ENCODE results near the gene UQCRH. TPM values are rescaled to one million over a fixed set of nuclear protein-coding genes. Genes with fewer than 3 reads are reported as not detected.

Gene UQCRH
- total and polyA plus RNA-seq, 2 of the 13 experiments (the other 11 are each of a cell fraction or from before 2014, with no cell fraction given), result 548 to 556 TPM

DNA sequence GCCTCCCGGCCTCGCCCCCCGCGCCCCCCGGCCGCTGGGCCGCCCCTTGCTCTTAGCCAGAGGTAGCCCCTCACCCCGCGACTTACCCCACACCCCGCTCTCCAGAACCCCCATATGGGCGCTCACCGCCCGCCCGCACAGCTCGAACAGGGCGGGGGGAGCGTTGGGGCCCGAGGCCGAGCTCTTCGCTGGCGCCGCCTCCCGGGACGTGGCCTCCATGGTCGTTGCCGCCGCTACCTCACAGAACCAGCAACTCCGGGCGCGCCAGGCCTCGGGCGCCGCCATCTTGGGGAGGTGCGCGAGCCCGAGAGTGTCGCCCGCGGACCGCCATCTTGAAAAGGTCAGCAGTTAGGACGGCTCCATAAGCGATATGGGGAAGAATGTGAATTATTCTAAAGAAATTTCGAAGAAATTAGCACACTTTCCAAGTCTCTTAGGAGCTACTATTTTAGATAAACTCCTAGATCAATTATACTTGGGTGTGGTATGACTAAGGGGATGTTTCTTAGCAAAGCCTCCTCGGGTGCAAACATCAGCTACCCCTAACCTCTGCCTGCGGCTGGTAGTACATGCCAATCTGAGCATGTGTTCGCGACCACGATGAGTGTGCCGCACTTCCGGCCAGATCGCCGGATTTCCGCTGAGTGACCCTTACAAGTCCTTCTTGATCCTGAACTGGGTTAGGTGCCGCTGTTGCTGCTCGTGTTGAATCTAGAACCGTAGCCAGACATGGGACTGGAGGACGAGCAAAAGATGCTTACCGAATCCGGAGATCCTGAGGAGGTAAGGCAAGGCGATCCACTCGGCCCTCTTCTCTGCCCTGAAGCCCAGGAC, at the start of gene UQCRH, which contains the start of gene LRRC41 (continued):
- TF ChIP-seq, protein P1, sequence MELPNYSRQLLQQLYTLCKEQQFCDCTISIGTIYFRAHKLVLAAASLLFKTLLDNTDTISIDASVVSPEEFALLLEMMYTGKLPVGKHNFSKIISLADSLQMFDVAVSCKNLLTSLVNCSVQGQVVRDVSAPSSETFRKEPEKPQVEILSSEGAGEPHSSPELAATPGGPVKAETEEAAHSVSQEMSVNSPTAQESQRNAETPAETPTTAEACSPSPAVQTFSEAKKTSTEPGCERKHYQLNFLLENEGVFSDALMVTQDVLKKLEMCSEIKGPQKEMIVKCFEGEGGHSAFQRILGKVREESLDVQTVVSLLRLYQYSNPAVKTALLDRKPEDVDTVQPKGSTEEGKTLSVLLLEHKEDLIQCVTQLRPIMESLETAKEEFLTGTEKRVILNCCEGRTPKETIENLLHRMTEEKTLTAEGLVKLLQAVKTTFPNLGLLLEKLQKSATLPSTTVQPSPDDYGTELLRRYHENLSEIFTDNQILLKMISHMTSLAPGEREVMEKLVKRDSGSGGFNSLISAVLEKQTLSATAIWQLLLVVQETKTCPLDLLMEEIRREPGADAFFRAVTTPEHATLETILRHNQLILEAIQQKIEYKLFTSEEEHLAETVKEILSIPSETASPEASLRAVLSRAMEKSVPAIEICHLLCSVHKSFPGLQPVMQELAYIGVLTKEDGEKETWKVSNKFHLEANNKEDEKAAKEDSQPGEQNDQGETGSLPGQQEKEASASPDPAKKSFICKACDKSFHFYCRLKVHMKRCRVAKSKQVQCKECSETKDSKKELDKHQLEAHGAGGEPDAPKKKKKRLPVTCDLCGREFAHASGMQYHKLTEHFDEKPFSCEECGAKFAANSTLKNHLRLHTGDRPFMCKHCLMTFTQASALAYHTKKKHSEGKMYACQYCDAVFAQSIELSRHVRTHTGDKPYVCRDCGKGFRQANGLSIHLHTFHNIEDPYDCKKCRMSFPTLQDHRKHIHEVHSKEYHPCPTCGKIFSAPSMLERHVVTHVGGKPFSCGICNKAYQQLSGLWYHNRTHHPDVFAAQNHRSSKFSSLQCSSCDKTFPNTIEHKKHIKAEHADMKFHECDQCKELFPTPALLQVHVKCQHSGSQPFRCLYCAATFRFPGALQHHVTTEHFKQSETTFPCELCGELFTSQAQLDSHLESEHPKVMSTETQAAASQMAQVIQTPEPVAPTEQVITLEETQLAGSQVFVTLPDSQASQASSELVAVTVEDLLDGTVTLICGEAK (IDR thresholded peaks at IDR 0.05), result peak; percentile 64
- TF ChIP-seq, protein P1 (CRISPR knock-in tag; IDR thresholded peaks at IDR 0.05), result no peak; the same call in 1 of the 2 replicates
- TF ChIP-seq MATR3 (CRISPR knock-in tag; IDR thresholded peaks at IDR 0.05), result no peak
- TF ChIP-seq IRX3 (CRISPR knock-in tag; IDR thresholded peaks at IDR 0.05; ENCODE audit: borderline replicate concordance, low read depth), result no peak
- TF ChIP-seq GFI1 (CRISPR knock-in tag; IDR thresholded peaks at IDR 0.05; ENCODE audit: borderline replicate concordance), result 0 out of 2 replicates have a peak, but pooled peaks have one; percentile 44
- TF ChIP-seq, protein P2, sequence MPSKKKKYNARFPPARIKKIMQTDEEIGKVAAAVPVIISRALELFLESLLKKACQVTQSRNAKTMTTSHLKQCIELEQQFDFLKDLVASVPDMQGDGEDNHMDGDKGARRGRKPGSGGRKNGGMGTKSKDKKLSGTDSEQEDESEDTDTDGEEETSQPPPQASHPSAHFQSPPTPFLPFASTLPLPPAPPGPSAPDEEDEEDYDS (CRISPR knock-in tag; IDR thresholded peaks at IDR 0.05), result peak; percentile 30; the same call in 1 of the 2 replicates
- peak; percentile 83 for TF ChIP-seq HCFC1 (IDR thresholded peaks at IDR 0.05; ENCODE audit: low read depth, low read length)
- TF ChIP-seq ERF (CRISPR knock-in tag; IDR thresholded peaks at IDR 0.05), result no peak
- TF ChIP-seq CREM (IDR thresholded peaks at IDR 0.05), result peak; percentile 82
- TF ChIP-seq CREM (CRISPR knock-in tag; IDR thresholded peaks at IDR 0.05), result no peak
- TF ChIP-seq POLR2G (IDR thresholded peaks at IDR 0.05; ENCODE audit: low read depth, low read length), result peak; percentile 91
- TF ChIP-seq, protein P3, sequence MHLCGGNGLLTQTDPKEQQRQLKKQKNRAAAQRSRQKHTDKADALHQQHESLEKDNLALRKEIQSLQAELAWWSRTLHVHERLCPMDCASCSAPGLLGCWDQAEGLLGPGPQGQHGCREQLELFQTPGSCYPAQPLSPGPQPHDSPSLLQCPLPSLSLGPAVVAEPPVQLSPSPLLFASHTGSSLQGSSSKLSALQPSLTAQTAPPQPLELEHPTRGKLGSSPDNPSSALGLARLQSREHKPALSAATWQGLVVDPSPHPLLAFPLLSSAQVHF (CRISPR knock-in tag; IDR thresholded peaks at IDR 0.05), result no peak
- peak; percentile 91 for TF ChIP-seq SAP130 (CRISPR knock-in tag; IDR thresholded peaks at IDR 0.05; ENCODE audit: low read depth)
- no peak for TF ChIP-seq NFIC (IDR thresholded peaks at IDR 0.05; ENCODE audit: low read length)
- TF ChIP-seq ATF7 (IDR thresholded peaks at IDR 0.05), result peak; percentile 84
- TF ChIP-seq ATF7 (CRISPR knock-in tag; IDR thresholded peaks at IDR 0.05), result peak; percentile 23; the same call in 1 of the 2 replicates
- 0 out of 2 replicates have a peak, but pooled peaks have one; percentile 9 for TF ChIP-seq ZFAT (CRISPR knock-in tag; conservative IDR thresholded peaks at IDR 0.05)

Measured in HepG2 (cell line).